GM18858 (cell line): ENCODE measurements around the gene OR6Y1.

Experiments used
- ATAC-seq: cut with Tn5 transposase; IDR thresholded peaks from one replicate; pipeline ENCODE4 v1.9.1; 2021; ENCODE audit not compliant: unreplicated experiment

OR6Y1 gene

GRCh38 chr1:158507511-158507910 is 46.7 kb downstream of the OR6Y1 start:
- no peak for ATAC-seq

GRCh38 chr1:158506369-158506987 is 47.7 kb downstream of the OR6Y1 start:
- no peak for ATAC-seq

GRCh38 chr1:158496374-158496773 is 57.8 kb downstream of the OR6Y1 start:
- ATAC-seq, result no peak

GRCh38 chr1:158494796-158495195 is 59.4 kb downstream of the OR6Y1 start:
- ATAC-seq, result no peak
